Measurements from ENCODE around the gene DENND10.
"Not testable (repeated sequence)": the region's sequence is repeated elsewhere in the genome, so short reads cannot be mapped to it uniquely, and the experiment has no call there.

DENND10 gene

GRCh38 chr10:119090968-119091367 is 12.9 kb upstream of the DENND10 start:
- Histone ChIP-seq H3K4me2 (ENCODE audit: low read depth, low read length) (0 out of 2 replicates have a peak overlapping the region, but pooled peaks have one; percentile 13), H3K27ac (ENCODE audit: low read length) (no peak overlapping the region), H3K9ac (ENCODE audit: low read length) (no peak overlapping the region), H3F3A (ENCODE audit: insufficient read depth, low read length) (no peaks in the 10 kb centered on the region), H3K9me2 (replicated peaks; ENCODE audit: insufficient read depth, low read length) (no peaks in the 10 kb centered on the region), H3K4me1 (ENCODE audit: low read length) (peaks cover 15% of the 10 kb centered on the region), H2AFZ (ENCODE audit: low read length) (peak overlapping the region; percentile 15; the same call in 1 of the 2 replicates), H4K20me1 (ENCODE audit: insufficient read depth, low read length) (no peaks in the 10 kb centered on the region), H3K9me3 (replicated peaks; ENCODE audit: insufficient read depth, low read length) (no peaks in the 10 kb centered on the region), H3K79me2 (ENCODE audit: low read length) (no peaks in the 10 kb centered on the region), H3K36me3 (replicated peaks; ENCODE audit: insufficient read depth, low read length) (no peaks in the 10 kb centered on the region), H3K4me3 (ENCODE audit: low read length) (no peak overlapping the region), H3K27me3 (replicated peaks; ENCODE audit: insufficient read depth, low read length) (no peaks in the 10 kb centered on the region)
- peak; percentile 49 for DNase-seq
- TF ChIP-seq CTCF (IDR thresholded peaks at IDR 0.05; ENCODE audit: low read length): no peak
- no peak for TF ChIP-seq EZH2phosphoT487 (IDR thresholded peaks at IDR 0.05; ENCODE audit: low read length)
- no peak for TF ChIP-seq EZH2 (optimal IDR thresholded peaks at IDR 0.05; ENCODE audit: low read depth, low read length)

- Histone ChIP-seq H3K4me3 (ENCODE audit: low read length) (no peak overlapping the region), H3K27ac (ENCODE audit: low read length) (no peak overlapping the region)
Observed at GRCh38 chr10:119095640-119096039, 8.3 kb upstream of the DENND10 start.

GRCh38 chr10:119096641-119097415 is 7.1 kb upstream of the DENND10 start:
- H3K4me2 ChIP-seq (ENCODE audit: low read depth, low read length); H3K79me2 ChIP-seq (ENCODE audit: low read length); H3K4me1 ChIP-seq (ENCODE audit: low read length); H4K20me1 ChIP-seq (ENCODE audit: insufficient read depth, low read length); H3K36me3 ChIP-seq (replicated peaks; ENCODE audit: insufficient read depth, low read length); H3F3A ChIP-seq (ENCODE audit: insufficient read depth, low read length); H3K27ac ChIP-seq (ENCODE audit: low read length); H2AFZ ChIP-seq (ENCODE audit: low read length); H3K9me2 ChIP-seq (replicated peaks; ENCODE audit: insufficient read depth, low read length); H3K9ac ChIP-seq (ENCODE audit: low read length); H3K4me3 ChIP-seq (ENCODE audit: low read length); H3K27me3 ChIP-seq (replicated peaks; ENCODE audit: insufficient read depth, low read length); H3K9me3 ChIP-seq (replicated peaks; ENCODE audit: insufficient read depth, low read length); DNase-seq: not testable (repeated sequence)

More at GRCh38 chr10:119095640-119096039, 8.3 kb upstream of the DENND10 start:
- Histone ChIP-seq H3K36me3 (replicated peaks; ENCODE audit: insufficient read depth, low read length) (no peaks in the 10 kb centered on the region), H3K9me3 (replicated peaks; ENCODE audit: insufficient read depth, low read length) (no peaks in the 10 kb centered on the region), H4K20me1 (ENCODE audit: insufficient read depth, low read length) (no peaks in the 10 kb centered on the region), H3K9me2 (replicated peaks; ENCODE audit: insufficient read depth, low read length) (no peaks in the 10 kb centered on the region), H3K4me1 (ENCODE audit: low read length) (peaks cover 7% of the 10 kb centered on the region), H2AFZ (ENCODE audit: low read length) (no peak overlapping the region), H3K79me2 (ENCODE audit: low read length) (no peaks in the 10 kb centered on the region), H3K4me2 (ENCODE audit: low read depth, low read length) (no peak overlapping the region), H3F3A (ENCODE audit: insufficient read depth, low read length) (no peaks in the 10 kb centered on the region), H3K27me3 (replicated peaks; ENCODE audit: insufficient read depth, low read length) (no peaks in the 10 kb centered on the region), H3K9ac (ENCODE audit: low read length) (no peak overlapping the region)
- DNase-seq: no peak
- TF ChIP-seq EZH2 (optimal IDR thresholded peaks at IDR 0.05; ENCODE audit: low read depth, low read length) (no peak), EZH2phosphoT487 (IDR thresholded peaks at IDR 0.05; ENCODE audit: low read length) (no peak), CTCF (IDR thresholded peaks at IDR 0.05; ENCODE audit: low read length) (no peak)

GRCh38 chr10:119098576-119098975 is 5.3 kb upstream of the DENND10 start:
- Histone ChIP-seq H3K27ac (ENCODE audit: low read length) (no peak overlapping the region), H2AFZ (ENCODE audit: low read length) (no peak overlapping the region), H3K9me3 (replicated peaks; ENCODE audit: insufficient read depth, low read length) (no peaks in the 10 kb centered on the region), H3K9me2 (replicated peaks; ENCODE audit: insufficient read depth, low read length) (no peaks in the 10 kb centered on the region), H3K9ac (ENCODE audit: low read length) (no peak overlapping the region), H3K79me2 (ENCODE audit: low read length) (no peaks in the 10 kb centered on the region), H3K4me2 (ENCODE audit: low read depth, low read length) (no peak overlapping the region), H3K36me3 (replicated peaks; ENCODE audit: insufficient read depth, low read length) (no peaks in the 10 kb centered on the region), H3K4me3 (ENCODE audit: low read length) (no peak overlapping the region), H3F3A (ENCODE audit: insufficient read depth, low read length) (peaks cover 2% of the 10 kb centered on the region), H3K4me1 (ENCODE audit: low read length) (no peaks in the 10 kb centered on the region), H3K27me3 (replicated peaks; ENCODE audit: insufficient read depth, low read length) (no peaks in the 10 kb centered on the region), H4K20me1 (ENCODE audit: insufficient read depth, low read length) (no peaks in the 10 kb centered on the region)
- DNase-seq: no peak
- TF ChIP-seq CTCF (IDR thresholded peaks at IDR 0.05; ENCODE audit: low read length) (no peak), EZH2 (optimal IDR thresholded peaks at IDR 0.05; ENCODE audit: low read depth, low read length) (no peak), EZH2phosphoT487 (IDR thresholded peaks at IDR 0.05; ENCODE audit: low read length) (no peak)
